ENCODE data around the gene ZNF423.

- TF ChIP-seq CTCF (conservative IDR thresholded peaks at IDR 0.05 in 1 of 2, IDR thresholded peaks at IDR 0.05 in 1 of 2; ENCODE audit: extremely low read depth in 1 of 2, insufficient read depth in 1 of 2, low read depth in 1 of 2, low read length in 2 of 2) (no peak), EZH2 (IDR thresholded peaks at IDR 0.05; ENCODE audit: borderline replicate concordance, low read length) (no peak)
These were observed 223.1 kb downstream of the ZNF423 start for GRCh38 chr16:49632795-49633184.
